GM19043 (cell line): ENCODE measurements around the gene OR1S1.
"Not testable (repeated sequence)": the region's sequence is repeated elsewhere in the genome, so short reads cannot be mapped to it uniquely, and the experiment has no call there.

Experiments
- ATAC-seq: cut with Tn5 transposase; IDR thresholded peaks from one replicate; pipeline ENCODE4 v1.9.1; 2021; ENCODE audit warnings: low read depth; ENCODE audit not compliant: unreplicated experiment

Gene OR1S1

GRCh38 chr11:58212420-58212819 is at the start of gene OR1S1:
OR1S1 (plus strand) TSS chr11:58212720.
- ATAC-seq, result not testable (repeated sequence)

GRCh38 chr11:58164389-58164788 is 48.1 kb upstream of the OR1S1 start:
- ATAC-seq, result no peak

GRCh38 chr11:58164990-58165389 is 47.5 kb upstream of the OR1S1 start:
- no peak for ATAC-seq

- no peak for ATAC-seq
Observed at GRCh38 chr11:58165504-58166106, 46.9 kb upstream of the OR1S1 start.

GRCh38 chr11:58177409-58178054 is 35.0 kb upstream of the OR1S1 start:
- ATAC-seq, result no peak

- ATAC-seq, result no peak
Observed at GRCh38 chr11:58178444-58178843, 34.1 kb upstream of the OR1S1 start.

- ATAC-seq, result no peak
Observed at GRCh38 chr11:58179648-58180047, 32.9 kb upstream of the OR1S1 start.

GRCh38 chr11:58186938-58187337 is 25.6 kb upstream of the OR1S1 start:
- no peak for ATAC-seq

- no peak for ATAC-seq
Observed at GRCh38 chr11:58188770-58189169, 23.8 kb upstream of the OR1S1 start, which contains the start of gene OR9Q2. OR9Q2 (plus strand) TSS chr11:58189070; CDS start chr11:58190491, 1,421 bp downstream.

- no peak for ATAC-seq
Observed at GRCh38 chr11:58192229-58192628, 20.3 kb upstream of the OR1S1 start.

GRCh38 chr11:58193391-58193790 is 19.1 kb upstream of the OR1S1 start:
- no peak for ATAC-seq

- no peak for ATAC-seq
Observed at GRCh38 chr11:58195939-58196338, 16.6 kb upstream of the OR1S1 start.

- ATAC-seq, result no peak
Observed at GRCh38 chr11:58199271-58199670, 13.2 kb upstream of the OR1S1 start.

- ATAC-seq, result no peak
Observed at GRCh38 chr11:58204042-58204441, 8.5 kb upstream of the OR1S1 start, which contains the start of gene OR1S2. OR1S2 (minus strand) TSS chr11:58204142; CDS start chr11:58204142, 0 bp downstream.

- ATAC-seq, result no peak
Observed at GRCh38 chr11:58216476-58216875, 4.0 kb downstream of the OR1S1 start.

- no peak for ATAC-seq
Observed at GRCh38 chr11:58222721-58223120, 10.2 kb downstream of the OR1S1 start.

GRCh38 chr11:58227956-58228615 is 15.6 kb downstream of the OR1S1 start:
- ATAC-seq, result no peak

- ATAC-seq, result no peak
Observed at GRCh38 chr11:58243954-58244353, 31.4 kb downstream of the OR1S1 start.

- no peak for ATAC-seq
Observed at GRCh38 chr11:58254936-58255335, 42.4 kb downstream of the OR1S1 start.

- ATAC-seq, result no peak
Observed at GRCh38 chr11:58259983-58260382, 47.5 kb downstream of the OR1S1 start.
